ENCODE measurements around the gene EN2. TPM values are rescaled to one million over a fixed set of nuclear protein-coding genes. Genes with fewer than 3 reads are reported as not detected.

EN2 gene
- total and polyA plus RNA-seq, 10 of the 15 experiments (the other 5 are each of a cell fraction or from before 2014, with no cell fraction given): not detected

- 26% methylated on average over 5 of the region's 6 CpGs for WGBS (ENCODE audit: insufficient coverage, insufficient replicate concordance, low lambda C conversion rate, missing lambda C conversion rate)
- ATAC-seq: no peak
- no peak overlapping the region for H2AFZ ChIP-seq (ENCODE audit: control insufficient read depth, low read depth, low read length)
- no peak for FAIRE-seq
- H3K4me1 ChIP-seq (ENCODE audit: control insufficient read depth, insufficient read depth, low read length): no peaks in the 10 kb centered on the region
- H3K79me2 ChIP-seq (ENCODE audit: control insufficient read depth, insufficient read depth, low read length): no peaks in the 10 kb centered on the region
- TF ChIP-seq CEBPZ (IDR thresholded peaks at IDR 0.05; ENCODE audit: low read depth, low read length) (no peak), ZSCAN29 (IDR thresholded peaks at IDR 0.05) (no peak), ATF7 (IDR thresholded peaks at IDR 0.05; ENCODE audit: low read depth) (no peak), NKRF (conservative IDR thresholded peaks at IDR 0.05) (no peak), RAD51 (IDR thresholded peaks at IDR 0.05) (no peak), MEF2B (IDR thresholded peaks at IDR 0.05; ENCODE audit: partially characterized antibody, poor library complexity, severe bottlenecking) (no peak), HDAC2 (IDR thresholded peaks at IDR 0.05) (no peak), KLF5 (IDR thresholded peaks at IDR 0.05; ENCODE audit: partially characterized antibody) (no peak)
- no peaks in the 10 kb centered on the region; the same call in 2 of the 3 replicates for H3K9me3 ChIP-seq (replicated peaks; ENCODE audit: control insufficient read depth, insufficient read depth, low read length)
- in situ Hi-C loops (cut with MboI) (no loop called here), intact Hi-C loops (cut with micrococcal nuclease; ENCODE audit: unreplicated experiment) (no loop called here)
- ChIA-PET POLR2A (interaction anchor here (0.7 kb wide), 1 partner anchor 575 kb away, joined by 7 read pairs; no protein-coding TSS in a partner anchor), SMC1A (ENCODE audit: uncharacterized antibody, unreplicated experiment) (no interaction called here), RAD21 (ENCODE audit: unreplicated experiment) (no interaction called here), CTCF (no interaction called here)
- BruUV-seq (replicated peaks): no TSS peak
- no peak overlapping the region for H3K4me3 ChIP-seq
- no peaks in the 10 kb centered on the region for H4K20me1 ChIP-seq (ENCODE audit: control insufficient read depth, insufficient read depth)
- no peaks in the 10 kb centered on the region for H3K36me3 ChIP-seq (ENCODE audit: control insufficient read depth in 2 of 2, insufficient read depth in 2 of 2, low read length in 1 of 2)
- no peak for DNase-seq (ENCODE audit: low read depth, low spot score)
- no peak overlapping the region for H3K9ac ChIP-seq (ENCODE audit: control insufficient read depth, insufficient read depth, low read length)
- H3K4me2 ChIP-seq (ENCODE audit: control insufficient read depth, insufficient read depth): no peak overlapping the region
- H3K27ac ChIP-seq (ENCODE audit: control insufficient read depth, insufficient read depth): no peak overlapping the region
- no peaks in the 10 kb centered on the region; a peak in 3 of 4 replicates for H3K27me3 ChIP-seq (replicated peaks in 1 of 2; ENCODE audit: control insufficient read depth in 2 of 2, insufficient read depth in 2 of 2, low read length in 1 of 2)
Observed at GRCh38 chr7:155441856-155442255, 16.1 kb upstream of the EN2 start.
